ENCODE measurements around the gene IL10RB.

Gene IL10RB

DNA sequence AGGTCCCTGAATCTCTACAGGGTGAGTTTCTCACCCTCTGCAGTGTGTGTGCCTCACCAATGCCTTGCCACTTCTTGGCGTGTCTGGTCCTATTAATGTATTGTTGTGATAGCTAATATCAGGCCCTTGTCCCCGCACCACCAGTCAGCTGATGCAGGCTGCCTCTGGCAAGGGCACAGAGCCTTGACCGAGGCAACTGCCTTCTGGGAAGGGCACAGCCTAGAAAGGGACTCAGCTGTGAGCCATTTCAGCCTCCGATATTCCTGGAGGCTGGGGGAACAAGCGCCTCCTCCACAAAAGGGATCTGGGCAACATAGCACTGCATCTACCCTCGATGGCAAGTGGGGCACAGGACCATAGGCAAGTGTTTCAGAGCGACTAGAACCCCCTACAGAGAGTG, 27.0 kb downstream of the IL10RB start:
- CTCF ChIA-PET = no interaction called here
- POLR2A ChIA-PET = no interaction called here
- H3K27me3 ChIP-seq (replicated peaks in 2 of 5; ENCODE audit: control insufficient read depth in 4 of 5, insufficient read depth in 5 of 5, low read length in 4 of 5) = no peaks in the 10 kb centered on the region
- peaks cover 11 to 62% (median 41%) of the 10 kb centered on the region in 4 experiments for H3K36me3 ChIP-seq (ENCODE audit: control insufficient read depth in 4 of 4, insufficient read depth in 4 of 4, low read length in 3 of 4)
- H3K27ac ChIP-seq (ENCODE audit: insufficient read depth in 1 of 2, low read depth in 1 of 2, low read length in 2 of 2, poor library complexity in 1 of 2, severe bottlenecking in 2 of 2) = no peak overlapping the region
- DNase-seq = no peak
- no peak overlapping the region for H3K4me3 ChIP-seq (ENCODE audit: control insufficient read depth in 1 of 7, extremely low read depth in 1 of 7, insufficient read depth in 4 of 7, low read depth in 2 of 7, low read length in 6 of 7)
- no peaks in the 10 kb centered on the region for H3K4me1 ChIP-seq (ENCODE audit: control extremely low read depth in 1 of 4, control insufficient read depth in 4 of 4, insufficient read depth in 4 of 4, low read length in 3 of 4)
- 98% methylated on average over 7 of the region's 7 CpGs for WGBS (ENCODE audit: insufficient coverage)
- H3K9me3 ChIP-seq (ENCODE audit: control extremely low read depth in 1 of 5, control insufficient read depth in 4 of 5, insufficient read depth in 2 of 5, low read depth in 1 of 5, low read length in 4 of 5) = no peaks in the 10 kb centered on the region

DNA sequence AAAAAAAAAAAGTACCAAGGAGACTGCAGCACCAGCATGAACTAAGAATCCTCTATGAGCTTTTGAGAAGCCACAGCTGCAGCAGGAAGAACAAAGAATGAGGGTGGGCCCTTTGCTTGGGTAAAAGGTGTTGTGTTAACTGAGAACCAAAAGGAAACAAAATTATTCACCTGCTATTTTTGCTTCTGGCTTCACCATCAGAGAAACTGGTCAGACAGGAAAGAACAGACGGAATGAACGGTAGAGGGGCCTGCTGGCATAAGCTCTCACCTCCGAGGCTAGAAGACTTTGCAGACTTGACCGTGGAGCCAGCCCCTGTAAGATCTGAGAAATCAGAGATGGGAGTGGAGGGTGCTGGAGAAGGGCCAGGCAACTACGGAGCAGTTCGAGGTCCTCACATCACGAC, 27.6 kb downstream of the IL10RB start:
- Histone ChIP-seq H3K4me1 (ENCODE audit: control extremely low read depth in 1 of 4, control insufficient read depth in 4 of 4, insufficient read depth in 4 of 4, low read length in 3 of 4) (peaks cover under 1 to 3% (median 2%) of the 10 kb centered on the region in 4 experiments), H3K4me3 (ENCODE audit: control insufficient read depth in 1 of 7, extremely low read depth in 1 of 7, insufficient read depth in 4 of 7, low read depth in 2 of 7, low read length in 6 of 7) (no peak overlapping the region), H3K36me3 (ENCODE audit: control insufficient read depth in 4 of 4, insufficient read depth in 4 of 4, low read length in 3 of 4) (peaks cover 9 to 56% (median 37%) of the 10 kb centered on the region in 4 experiments), H3K9me3 (ENCODE audit: control extremely low read depth in 1 of 5, control insufficient read depth in 4 of 5, insufficient read depth in 2 of 5, low read depth in 1 of 5, low read length in 4 of 5) (no peaks in the 10 kb centered on the region), H3K27ac (ENCODE audit: insufficient read depth in 1 of 2, low read depth in 1 of 2, low read length in 2 of 2, poor library complexity in 1 of 2, severe bottlenecking in 2 of 2) (no peak overlapping the region), H3K27me3 (replicated peaks in 2 of 5; ENCODE audit: control insufficient read depth in 4 of 5, insufficient read depth in 5 of 5, low read length in 4 of 5) (no peaks in the 10 kb centered on the region)
- CTCF ChIA-PET = interaction anchor here (0.6 to 1.3 kb wide), 2 partner anchors 96 to 151 kb away, joined by 3 to 7 read pairs; no protein-coding TSS in a partner anchor
- WGBS (ENCODE audit: insufficient coverage) = 89% methylated on average over 7 of the region's 7 CpGs
- no peak for DNase-seq
- POLR2A ChIA-PET = no interaction called here

DNA sequence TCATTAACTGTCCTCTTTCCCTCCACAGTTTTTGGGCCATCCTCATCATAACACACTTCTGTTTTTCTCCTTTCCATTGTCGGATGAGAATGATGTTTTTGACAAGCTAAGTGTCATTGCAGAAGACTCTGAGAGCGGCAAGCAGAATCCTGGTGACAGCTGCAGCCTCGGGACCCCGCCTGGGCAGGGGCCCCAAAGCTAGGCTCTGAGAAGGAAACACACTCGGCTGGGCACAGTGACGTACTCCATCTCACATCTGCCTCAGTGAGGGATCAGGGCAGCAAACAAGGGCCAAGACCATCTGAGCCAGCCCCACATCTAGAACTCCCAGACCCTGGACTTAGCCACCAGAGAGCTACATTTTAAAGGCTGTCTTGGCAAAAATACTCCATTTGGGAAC, 30.0 kb downstream of the IL10RB start:
- WGBS (ENCODE audit: insufficient coverage) = 100% methylated on average over 4 of the region's 6 CpGs
- no peaks in the 10 kb centered on the region for H3K9me3 ChIP-seq (ENCODE audit: control extremely low read depth in 1 of 5, control insufficient read depth in 4 of 5, insufficient read depth in 2 of 5, low read depth in 1 of 5, low read length in 4 of 5)
- CTCF ChIA-PET = interaction anchor here (0.7 kb wide), 1 partner anchor 29 kb away, joined by 3 read pairs; the partner anchor contains the start of gene IFNAR1
- no peak for DNase-seq
- H3K36me3 ChIP-seq (ENCODE audit: control insufficient read depth in 4 of 4, insufficient read depth in 4 of 4, low read length in 3 of 4) = peaks cover 9 to 40% (median 29%) of the 10 kb centered on the region in 4 experiments
- H3K4me3 ChIP-seq (ENCODE audit: control insufficient read depth in 1 of 7, extremely low read depth in 1 of 7, insufficient read depth in 4 of 7, low read depth in 2 of 7, low read length in 6 of 7) = no peak overlapping the region
- no peaks in the 10 kb centered on the region for H3K27me3 ChIP-seq (replicated peaks in 2 of 5; ENCODE audit: control insufficient read depth in 4 of 5, insufficient read depth in 5 of 5, low read length in 4 of 5)
- peaks cover 19 to 25% (median 24%) of the 10 kb centered on the region in 4 experiments for H3K4me1 ChIP-seq (ENCODE audit: control extremely low read depth in 1 of 4, control insufficient read depth in 4 of 4, insufficient read depth in 4 of 4, low read length in 3 of 4)
- H3K27ac ChIP-seq (ENCODE audit: insufficient read depth in 1 of 2, low read depth in 1 of 2, low read length in 2 of 2, poor library complexity in 1 of 2, severe bottlenecking in 2 of 2) = no peak overlapping the region
- POLR2A ChIA-PET = no interaction called here

DNA sequence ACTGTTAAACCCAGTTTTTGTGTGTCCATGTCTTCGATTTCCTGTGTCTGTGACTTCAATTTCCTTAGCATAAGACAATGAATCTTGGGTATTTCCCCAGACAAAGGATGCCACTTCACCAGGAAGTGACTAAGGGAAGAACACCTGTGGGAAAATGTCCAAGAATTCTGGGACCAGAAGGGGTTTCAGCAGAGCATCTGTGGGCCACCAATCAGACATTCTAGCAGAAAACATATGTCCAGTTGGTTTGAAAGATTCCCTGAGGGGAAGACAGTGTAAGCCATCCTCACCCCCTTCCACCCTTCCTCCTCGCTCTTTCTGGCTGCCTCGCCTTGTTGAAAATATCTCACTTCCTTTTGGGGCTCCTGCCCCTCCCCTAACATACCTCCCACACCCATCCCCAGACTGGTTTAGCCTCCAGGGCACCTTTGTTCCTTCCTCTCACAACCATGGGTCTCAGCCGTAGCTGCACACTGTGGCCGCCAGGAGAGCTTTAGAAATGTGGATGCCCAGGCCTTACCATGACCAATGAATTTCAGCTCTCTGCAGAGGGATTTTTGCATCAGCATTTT, 33.1 kb downstream of the IL10RB start:
- POLR2A ChIA-PET = interaction anchor here (0.6 kb wide), 1 partner anchor 11 kb away, joined by 3 read pairs; no protein-coding TSS in a partner anchor
- peaks cover 6 to 16% (median 9%) of the 10 kb centered on the region in 4 experiments for H3K36me3 ChIP-seq (ENCODE audit: control insufficient read depth in 4 of 4, insufficient read depth in 4 of 4, low read length in 3 of 4)
- H3K27me3 ChIP-seq (replicated peaks in 2 of 5; ENCODE audit: control insufficient read depth in 4 of 5, insufficient read depth in 5 of 5, low read length in 4 of 5) = no peaks in the 10 kb centered on the region
- peak overlapping the region in 1 of 7 experiments; percentile 4 for H3K4me3 ChIP-seq (ENCODE audit: control insufficient read depth in 1 of 7, extremely low read depth in 1 of 7, insufficient read depth in 4 of 7, low read depth in 2 of 7, low read length in 6 of 7)
- WGBS (ENCODE audit: insufficient coverage) = 40% methylated on average over 3 of the region's 5 CpGs
- CTCF ChIA-PET = interaction anchor here (1.1 to 2.5 kb wide), 5 partner anchors 9 to 86 kb away, joined by 3 to 8 read pairs (median 3); partner anchors contain the start of gene IFNAR1
- H3K9me3 ChIP-seq (ENCODE audit: control extremely low read depth in 1 of 5, control insufficient read depth in 4 of 5, insufficient read depth in 2 of 5, low read depth in 1 of 5, low read length in 4 of 5) = no peaks in the 10 kb centered on the region
- peaks cover 21 to 53% (median 43%) of the 10 kb centered on the region in 4 experiments for H3K4me1 ChIP-seq (ENCODE audit: control extremely low read depth in 1 of 4, control insufficient read depth in 4 of 4, insufficient read depth in 4 of 4, low read length in 3 of 4)
- peak overlapping the region in 1 of 2 experiments; percentile 14 for H3K27ac ChIP-seq (ENCODE audit: insufficient read depth in 1 of 2, low read depth in 1 of 2, low read length in 2 of 2, poor library complexity in 1 of 2, severe bottlenecking in 2 of 2)
- peak in 2 of 3 donors; percentile 36 to 54 for DNase-seq

DNA sequence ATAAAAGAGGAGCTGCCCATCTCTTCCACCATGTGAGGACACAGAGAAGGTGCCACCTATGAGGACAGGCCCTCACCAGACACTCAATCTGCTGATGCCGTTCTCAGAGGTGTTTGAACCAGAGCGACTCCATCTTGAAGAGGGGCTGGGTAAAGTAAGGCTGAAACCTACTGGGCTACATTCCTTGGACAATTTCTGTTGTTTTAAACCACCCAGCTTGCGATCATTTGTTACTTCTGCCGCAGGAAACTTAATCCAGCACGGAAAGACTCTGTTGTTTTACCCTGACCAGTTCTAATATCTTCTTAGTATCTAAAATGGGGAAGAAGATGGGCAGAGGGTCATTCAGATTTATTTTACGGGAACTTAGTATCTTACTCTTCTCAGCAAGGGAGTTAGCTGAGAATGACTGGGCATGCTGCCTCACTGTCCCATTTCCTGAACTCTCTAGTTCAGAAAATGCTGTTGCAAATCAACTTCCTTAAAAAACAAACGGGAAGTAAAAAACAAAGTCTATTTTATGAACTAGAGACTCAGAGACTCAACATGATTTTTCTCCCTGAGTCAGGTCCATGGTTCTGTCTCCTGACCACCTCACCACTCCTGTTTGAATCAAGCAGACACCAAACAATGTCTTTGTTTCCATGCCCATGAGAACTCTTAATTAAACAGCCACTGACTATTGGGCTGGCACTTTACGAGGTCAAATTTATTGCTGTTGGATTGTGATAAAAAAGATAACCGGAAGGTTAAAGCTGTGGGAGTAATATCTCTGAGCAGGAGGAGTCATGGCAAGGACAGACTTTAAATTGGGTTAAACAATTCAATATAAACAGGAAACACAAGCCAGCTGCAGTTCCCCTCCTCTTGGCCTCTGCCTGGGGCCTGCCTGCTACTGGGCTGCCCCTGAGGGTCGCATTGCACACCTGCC, 34.8 kb downstream of the IL10RB start:
- H3K9me3 ChIP-seq (ENCODE audit: control extremely low read depth in 1 of 5, control insufficient read depth in 4 of 5, insufficient read depth in 2 of 5, low read depth in 1 of 5, low read length in 4 of 5) = no peaks in the 10 kb centered on the region
- peaks cover 29 to 60% (median 50%) of the 10 kb centered on the region in 4 experiments for H3K4me1 ChIP-seq (ENCODE audit: control extremely low read depth in 1 of 4, control insufficient read depth in 4 of 4, insufficient read depth in 4 of 4, low read length in 3 of 4)
- peak overlapping the region; percentile 38 to 84 for H3K27ac ChIP-seq (ENCODE audit: insufficient read depth in 1 of 2, low read depth in 1 of 2, low read length in 2 of 2, poor library complexity in 1 of 2, severe bottlenecking in 2 of 2)
- ChIA-PET CTCF (interaction anchor here (0.6 to 2.5 kb wide), 6 partner anchors 8 to 820 kb away, joined by 3 to 8 read pairs (median 3); no protein-coding TSS in a partner anchor), POLR2A (interaction anchor here (1.3 to 1.4 kb wide), 2 partner anchors 24 to 61 kb away, joined by 3 read pairs; partner anchors contain the start of gene IFNAR1)
- H3K4me3 ChIP-seq (ENCODE audit: control insufficient read depth in 1 of 7, extremely low read depth in 1 of 7, insufficient read depth in 4 of 7, low read depth in 2 of 7, low read length in 6 of 7) = peak overlapping the region in 4 of 7 experiments; percentile 20 to 49 (median 43)
- WGBS (ENCODE audit: insufficient coverage) = 36% methylated on average over 7 of the region's 10 CpGs
- peaks cover 4 to 12% (median 6%) of the 10 kb centered on the region in 4 experiments for H3K36me3 ChIP-seq (ENCODE audit: control insufficient read depth in 4 of 4, insufficient read depth in 4 of 4, low read length in 3 of 4)
- peak; percentile 75 to 94 (median 91) for DNase-seq
- H3K27me3 ChIP-seq (replicated peaks in 2 of 5; ENCODE audit: control insufficient read depth in 4 of 5, insufficient read depth in 5 of 5, low read length in 4 of 5) = no peaks in the 10 kb centered on the region

DNA sequence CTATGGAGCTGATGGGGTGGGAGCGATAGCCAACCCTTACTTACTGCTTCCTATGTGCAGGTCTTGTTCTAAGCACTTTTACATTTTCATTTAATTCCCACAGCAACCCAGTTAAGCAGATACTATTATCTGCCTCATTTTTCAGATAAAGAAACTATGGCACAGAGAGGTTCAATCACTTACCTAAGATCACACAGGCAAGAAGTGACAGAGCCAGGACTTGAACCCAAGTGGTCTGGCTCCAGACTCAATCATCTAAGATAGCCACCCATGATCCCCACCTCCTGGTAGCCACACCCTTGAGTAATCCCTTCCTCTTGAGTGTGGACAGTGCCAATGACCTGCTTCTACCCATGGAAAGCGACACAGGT, 35.5 kb downstream of the IL10RB start:
- Histone ChIP-seq H3K9me3 (ENCODE audit: control extremely low read depth in 1 of 5, control insufficient read depth in 4 of 5, insufficient read depth in 2 of 5, low read depth in 1 of 5, low read length in 4 of 5) (no peaks in the 10 kb centered on the region), H3K36me3 (ENCODE audit: control insufficient read depth in 4 of 4, insufficient read depth in 4 of 4, low read length in 3 of 4) (peaks cover 0 to 5% (median 1%) of the 10 kb centered on the region in 4 experiments), H3K4me3 (ENCODE audit: control insufficient read depth in 1 of 7, extremely low read depth in 1 of 7, insufficient read depth in 4 of 7, low read depth in 2 of 7, low read length in 6 of 7) (peak overlapping the region in 3 of 7 experiments; percentile 34 to 49 (median 48)), H3K27me3 (replicated peaks in 2 of 5; ENCODE audit: control insufficient read depth in 4 of 5, insufficient read depth in 5 of 5, low read length in 4 of 5) (no peaks in the 10 kb centered on the region), H3K27ac (ENCODE audit: insufficient read depth in 1 of 2, low read depth in 1 of 2, low read length in 2 of 2, poor library complexity in 1 of 2, severe bottlenecking in 2 of 2) (peak overlapping the region; percentile 38 to 84), H3K4me1 (ENCODE audit: control extremely low read depth in 1 of 4, control insufficient read depth in 4 of 4, insufficient read depth in 4 of 4, low read length in 3 of 4) (peaks cover 29 to 60% (median 50%) of the 10 kb centered on the region in 4 experiments)
- no peak for DNase-seq
- POLR2A ChIA-PET = interaction anchor here (1.3 to 1.4 kb wide), 2 partner anchors 23 to 60 kb away, joined by 3 read pairs; partner anchors contain the start of gene IFNAR1
- WGBS (ENCODE audit: insufficient coverage) = 100% methylated on average over 1 of the region's 2 CpGs
- CTCF ChIA-PET = interaction anchor here (0.7 to 1.3 kb wide), 2 partner anchors 18 to 60 kb away, joined by 3 read pairs; no protein-coding TSS in a partner anchor

Data from common myeloid progenitor, CD34-positive (primary cell).